GM23338 (cell line): ENCODE data around the gene SPINK4. TPM values are rescaled to one million over a fixed set of nuclear protein-coding genes. Genes with fewer than 3 reads are reported as not detected.

Experiments
- ATAC-seq: fragments of 200-7000 bp; cut with Tn5 transposase; 3 replicates; pipeline ENCODE4 v1.9.1; 2020
- DNase-seq: peaks from one replicate; pipeline ENCODE4 v3.0.0-alpha.2; 2015; ENCODE audit warnings: low spot score
- H2AFZ ChIP-seq: fragments of 200-600 bp; sonication (generic); 2 replicates; pipeline ENCODE4 v1.8.0; 2016; ENCODE audit warnings: antibody characterized with exemption, mild to moderate bottlenecking, moderate library complexity
- H3F3A ChIP-seq: fragments of 200-600 bp; sonication (generic); replicated peaks from 2 replicates; pipeline ENCODE4 v1.8.0; 2017; ENCODE audit warnings: antibody characterized with exemption, mixed run types, low read depth
- H3K27ac ChIP-seq: fragments of 200-600 bp; sonication (generic); 2 replicates; pipeline ENCODE4 v1.6.1; 2016; ENCODE audit warnings: low read depth
- H3K27me3 ChIP-seq: fragments of 200-600 bp; sonication (generic); 2 replicates; pipeline ENCODE4 v1.8.0; 2016; ENCODE audit warnings: mild to moderate bottlenecking, mixed run types, moderate library complexity; ENCODE audit not compliant: insufficient read depth
- H3K36me3 ChIP-seq: fragments of 200-600 bp; sonication (generic); 2 replicates; pipeline ENCODE4 v1.8.0; 2016; ENCODE audit warnings: mild to moderate bottlenecking; ENCODE audit not compliant: insufficient read depth
- H3K4me1 ChIP-seq: fragments of 200-600 bp; sonication (generic); 2 replicates; pipeline ENCODE4 v1.8.0; 2016; ENCODE audit warnings: mild to moderate bottlenecking, moderate library complexity; ENCODE audit not compliant: insufficient read depth
- H3K4me2 ChIP-seq: fragments of 200-600 bp; sonication (generic); 2 replicates; pipeline ENCODE4 v1.7.1; 2017; ENCODE audit warnings: mixed run types
- H3K4me3 ChIP-seq: fragments of 200-600 bp; sonication (generic); 2 replicates; pipeline ENCODE4 v1.6.1; 2016; ENCODE audit warnings: mixed run types
- H3K79me2 ChIP-seq: fragments of 200-600 bp; sonication (generic); replicated peaks from 2 replicates; pipeline ENCODE4 v1.8.0; 2017; ENCODE audit warnings: mild to moderate bottlenecking; ENCODE audit not compliant: insufficient read depth
- H3K9me2 ChIP-seq: fragments of 200-600 bp; sonication (generic); 2 replicates; pipeline ENCODE4 v1.8.0; 2017; ENCODE audit not compliant: insufficient read depth
- H4K20me1 ChIP-seq: fragments of 200-600 bp; sonication (generic); replicated peaks from 2 replicates; pipeline ENCODE4 v1.8.0; 2017; ENCODE audit warnings: mild to moderate bottlenecking; ENCODE audit not compliant: insufficient read depth
- H3K27ac Mint-ChIP-seq: 2 replicates; pipeline ENCODE4 v1.8.0; 2020; ENCODE audit warnings: inconsistent platforms, mild to moderate bottlenecking, moderate library complexity, mixed read lengths
- H3K27me3 Mint-ChIP-seq: 3 replicates; pipeline ENCODE4 v1.8.0; 2022; ENCODE audit warnings: low read depth, mild to moderate bottlenecking, moderate library complexity, mixed read lengths, inconsistent platforms; ENCODE audit not compliant: insufficient read depth, poor library complexity
- H3K36me3 Mint-ChIP-seq: 3 replicates; pipeline ENCODE4 v1.8.0; 2021; ENCODE audit warnings: low read depth, mild to moderate bottlenecking, inconsistent platforms, moderate library complexity, mixed read lengths
- H3K4me1 Mint-ChIP-seq: 3 replicates; pipeline ENCODE4 v1.8.0; 2020; ENCODE audit warnings: mild to moderate bottlenecking, inconsistent platforms, mixed read lengths
- H3K4me3 Mint-ChIP-seq: 3 replicates; pipeline ENCODE4 v1.8.0; 2021; ENCODE audit warnings: moderate library complexity, mild to moderate bottlenecking, inconsistent platforms, mixed read lengths
- H3K9me3 Mint-ChIP-seq: 3 replicates; pipeline ENCODE4 v1.8.0; 2020; ENCODE audit warnings: moderate library complexity, mild to moderate bottlenecking, inconsistent platforms, mixed read lengths
- CREB1 ChIP-seq: fragments of 250-450 bp; sonication (Bioruptor Pico); IDR thresholded peaks from 2 replicates; pipeline ENCODE4 v1.5.0; 2020; ENCODE audit warnings: low read depth, mild to moderate bottlenecking, moderate library complexity
- CTCF ChIP-seq, 2 experiments: fragments of 200-600 bp in 1 of 2; sonication (generic) in 1 of 2; conservative IDR thresholded peaks; 2 replicates each; pipeline versions ENCODE4 v1.5.1 to v1.6.1; 2016 to 2017; ENCODE audit warnings: antibody characterized with exemption in 2 of 2, low read depth in 2 of 2, mild to moderate bottlenecking in 2 of 2, moderate library complexity in 1 of 2
- ETS1 ChIP-seq: IDR thresholded peaks from 2 replicates; pipeline ENCODE4 v1.6.1; 2016; ENCODE audit warnings: antibody characterized with exemption
- EZH2 ChIP-seq: fragments of 200-600 bp; sonication (generic); IDR thresholded peaks from one replicate; pipeline ENCODE4 v1.8.0; 2017; ENCODE audit warnings: antibody characterized with exemption, mild to moderate bottlenecking, low read depth; ENCODE audit not compliant: unreplicated experiment
- EZH2phosphoT487 ChIP-seq: fragments of 200-600 bp; sonication (generic); IDR thresholded peaks from one replicate; pipeline ENCODE4 v1.8.1; 2018; ENCODE audit warnings: antibody characterized with exemption; ENCODE audit not compliant: unreplicated experiment
- JUNB ChIP-seq: IDR thresholded peaks from one replicate; pipeline ENCODE4 v1.6.1; 2016; ENCODE audit warnings: antibody characterized with exemption; ENCODE audit not compliant: unreplicated experiment
- NANOG ChIP-seq: IDR thresholded peaks from 2 replicates; pipeline ENCODE4 v1.6.1; 2016; ENCODE audit warnings: antibody characterized with exemption, borderline replicate concordance
- POLR2AphosphoS5 ChIP-seq: IDR thresholded peaks from 2 replicates; pipeline ENCODE4 v1.6.1; 2016; ENCODE audit warnings: antibody characterized with exemption, low read depth
- REST ChIP-seq: IDR thresholded peaks from one replicate; pipeline ENCODE4 v1.6.1; 2018; ENCODE audit warnings: antibody characterized with exemption; ENCODE audit not compliant: unreplicated experiment
- STAT1 ChIP-seq: IDR thresholded peaks from one replicate; pipeline ENCODE4 v1.6.1; 2016; ENCODE audit warnings: antibody characterized with exemption; ENCODE audit not compliant: unreplicated experiment
- ZNF114 ChIP-seq: fragments of 250-450 bp; sonication (Bioruptor Pico); IDR thresholded peaks from 2 replicates; pipeline ENCODE4 v1.5.0; 2020; ENCODE audit warnings: mild to moderate bottlenecking, moderate library complexity
- ZNF331 ChIP-seq: fragments of 250-450 bp; sonication (Bioruptor Pico); IDR thresholded peaks from 2 replicates; pipeline ENCODE4 v1.5.0; 2020; ENCODE audit warnings: low read depth, mild to moderate bottlenecking, moderate library complexity
- ZNF462 ChIP-seq: fragments of 250-450 bp; sonication (Bioruptor Pico); IDR thresholded peaks from 2 replicates; pipeline ENCODE4 v1.5.0; 2020; ENCODE audit warnings: mild to moderate bottlenecking, moderate library complexity
- polyA plus RNA-seq: library from polyadenylated mRNA; unstranded; fragments of >200 nt; fragmentation: Nextera tagmentation; extraction: Ambion mirVana; gene quantifications from 2 replicates; pipeline ENCODE4 v1.2.1, GENCODE V29; 2016
- total RNA-seq: library from RNA; depleted of rRNA; stranded (reverse); fragments of >200 nt; shearing (Covaris generic); gene quantifications from 2 replicates; pipeline ENCODE4 v1.2.3, GENCODE V29; 2014

Gene SPINK4
- total and polyA plus RNA-seq, 2 experiments from 2014 or later = not detected

GRCh38 chr9:33249087-33249658, 9.2 kb downstream of the SPINK4 start:
- no peak for TF ChIP-seq CTCF (conservative IDR thresholded peaks at IDR 0.05; ENCODE audit: low read depth in 2 of 2)
- TF ChIP-seq ETS1 = no peak
- TF ChIP-seq JUNB = no peak
- no peak for TF ChIP-seq POLR2AphosphoS5
- TF ChIP-seq ZNF462 (CRISPR knock-in tag) = no peak
- TF ChIP-seq ZNF114 (CRISPR knock-in tag) = no peak
- TF ChIP-seq STAT1 = no peak
- TF ChIP-seq EZH2phosphoT487 = no peak
- TF ChIP-seq REST = no peak
- no peak for TF ChIP-seq ZNF331 (CRISPR knock-in tag)
- no peak for TF ChIP-seq EZH2
- TF ChIP-seq CREB1 (CRISPR knock-in tag) = no peak
- no peak for TF ChIP-seq NANOG
- H3K36me3 Mint-ChIP-seq = peaks cover 16% of the 10 kb centered on the region
- Histone ChIP-seq H3F3A (no peaks in the 10 kb centered on the region), H3K27ac (no peak overlapping the region), H3K36me3 (peaks cover 8% of the 10 kb centered on the region; the same call in 1 of the 2 replicates), H3K4me1 (no peaks in the 10 kb centered on the region), H3K9me2 (no peaks in the 10 kb centered on the region), H3K4me2 (no peak overlapping the region), H2AFZ (no peak overlapping the region), H4K20me1 (no peaks in the 10 kb centered on the region), H3K79me2 (no peaks in the 10 kb centered on the region), H3K4me3 (no peak overlapping the region), H3K27me3 (no peaks in the 10 kb centered on the region)
- no peak overlapping the region for H3K27ac Mint-ChIP-seq
- peaks cover 11% of the 10 kb centered on the region for H3K27me3 Mint-ChIP-seq
- H3K9me3 Mint-ChIP-seq = no peaks in the 10 kb centered on the region
- H3K4me3 Mint-ChIP-seq = no peak overlapping the region
- H3K4me1 Mint-ChIP-seq = no peaks in the 10 kb centered on the region
- ATAC-seq (no peak), DNase-seq (no peak)
